ENCODE measurements around the gene DBX2. TPM values are rescaled to one million over a fixed set of nuclear protein-coding genes. Genes with fewer than 3 reads are reported as not detected.

DBX2 gene
- total RNA-seq, 1 experiment from 2014 or later = 0.37 TPM

GRCh38 chr12:45039757-45040156, 11.1 kb downstream of the DBX2 start:
- Histone ChIP-seq H3K4me1 (ENCODE audit: insufficient read depth, low read length, poor library complexity, severe bottlenecking) (no peaks in the 10 kb centered on the region), H3K4me3 (ENCODE audit: low read depth, low read length, poor library complexity, severe bottlenecking) (no peak overlapping the region), H3K36me3 (ENCODE audit: insufficient read depth, low read length, poor library complexity, severe bottlenecking) (no peaks in the 10 kb centered on the region), H3K27me3 (replicated peaks; ENCODE audit: insufficient read depth, low read depth, low read length, poor library complexity) (no peaks in the 10 kb centered on the region), H3K27ac (ENCODE audit: low read depth, low read length, poor library complexity, severe bottlenecking) (no peak overlapping the region), H3K9me3 (ENCODE audit: low read depth, low read length, poor library complexity, severe bottlenecking) (no peaks in the 10 kb centered on the region)
- intact Hi-C loops (cut with micrococcal nuclease; ENCODE audit: unreplicated experiment) = no loop called here
- CTCF ChIA-PET = no interaction called here
- TF ChIP-seq EZH2 (IDR thresholded peaks at IDR 0.05; ENCODE audit: borderline replicate concordance, low read depth, low read length, poor library complexity, severe bottlenecking) (no peak), CTCF (conservative IDR thresholded peaks at IDR 0.05; ENCODE audit: low read depth, low read length) (no peak)
- POLR2A ChIA-PET (ENCODE audit: low non-redundant PET) = no interaction called here
- no peak for DNase-seq (ENCODE audit: low spot score)
- BruUV-seq (replicated peaks) = no TSS peak

DNA sequence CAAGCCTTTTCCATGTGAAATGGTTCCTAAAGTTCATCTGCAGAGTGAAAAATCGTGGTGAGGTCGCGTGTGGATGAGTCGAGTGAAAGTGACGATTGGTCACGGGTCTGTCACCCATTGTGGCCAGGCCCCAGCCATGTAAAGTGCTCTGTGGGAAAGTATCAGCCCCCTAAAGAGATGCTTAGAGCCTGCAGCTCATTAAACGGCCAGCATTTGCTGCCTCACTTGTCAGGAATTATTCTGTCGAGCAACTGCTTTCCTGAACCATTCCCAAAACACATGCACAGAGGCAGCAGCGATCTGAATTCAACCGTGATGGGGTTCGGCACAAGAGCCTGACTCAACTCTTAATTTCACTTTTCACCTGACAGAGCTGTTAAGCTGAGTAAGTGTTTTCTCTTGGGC, 16.0 kb downstream of the DBX2 start:
- Histone ChIP-seq H3K4me1 (ENCODE audit: insufficient read depth, low read length, poor library complexity, severe bottlenecking) (no peaks in the 10 kb centered on the region), H3K36me3 (ENCODE audit: insufficient read depth, low read length, poor library complexity, severe bottlenecking) (no peaks in the 10 kb centered on the region), H3K27me3 (replicated peaks; ENCODE audit: insufficient read depth, low read depth, low read length, poor library complexity) (no peaks in the 10 kb centered on the region), H3K9me3 (ENCODE audit: low read depth, low read length, poor library complexity, severe bottlenecking) (no peaks in the 10 kb centered on the region), H3K4me3 (ENCODE audit: low read depth, low read length, poor library complexity, severe bottlenecking) (no peak overlapping the region), H3K27ac (ENCODE audit: low read depth, low read length, poor library complexity, severe bottlenecking) (no peak overlapping the region)
- intact Hi-C loops (cut with micrococcal nuclease; ENCODE audit: unreplicated experiment) = no loop called here
- TF ChIP-seq CTCF (conservative IDR thresholded peaks at IDR 0.05; ENCODE audit: low read depth, low read length) (no peak), EZH2 (IDR thresholded peaks at IDR 0.05; ENCODE audit: borderline replicate concordance, low read depth, low read length, poor library complexity, severe bottlenecking) (no peak)
- no peak for DNase-seq (ENCODE audit: low spot score)
- BruUV-seq (replicated peaks) = no TSS peak
- ChIA-PET CTCF (no interaction called here), POLR2A (ENCODE audit: low non-redundant PET) (no interaction called here)

- H3K4me3 ChIP-seq (ENCODE audit: low read depth, low read length, poor library complexity, severe bottlenecking) = no peak overlapping the region
- POLR2A ChIA-PET (ENCODE audit: low non-redundant PET) = no interaction called here
- no peaks in the 10 kb centered on the region for H3K36me3 ChIP-seq (ENCODE audit: insufficient read depth, low read length, poor library complexity, severe bottlenecking)
- peaks cover 15% of the 10 kb centered on the region for H3K4me1 ChIP-seq (ENCODE audit: insufficient read depth, low read length, poor library complexity, severe bottlenecking)
- DNase-seq (ENCODE audit: low spot score) = no peak
- intact Hi-C loops (cut with micrococcal nuclease; ENCODE audit: unreplicated experiment) = no loop called here
- no peaks in the 10 kb centered on the region for H3K9me3 ChIP-seq (ENCODE audit: low read depth, low read length, poor library complexity, severe bottlenecking)
- CTCF ChIA-PET = no interaction called here
- H3K27me3 ChIP-seq (replicated peaks; ENCODE audit: insufficient read depth, low read depth, low read length, poor library complexity) = no peaks in the 10 kb centered on the region
- TF ChIP-seq EZH2 (IDR thresholded peaks at IDR 0.05; ENCODE audit: borderline replicate concordance, low read depth, low read length, poor library complexity, severe bottlenecking) = no peak
- no peak for TF ChIP-seq CTCF (conservative IDR thresholded peaks at IDR 0.05; ENCODE audit: low read depth, low read length)
- BruUV-seq (replicated peaks) = no TSS peak
- H3K27ac ChIP-seq (ENCODE audit: low read depth, low read length, poor library complexity, severe bottlenecking) = no peak overlapping the region
These were observed 33.0 kb downstream of the DBX2 start for GRCh38 chr12:45017916-45018315.
